ENCODE data around the gene KIRREL3.

The KIRREL3 gene

GRCh38 chr11:127000291-127000968, at the start of gene KIRREL3:
Gene KIRREL3, minus strand, starts transcription at chr11:127000770.
- no peak for DNase-seq

GRCh38 chr11:127050186-127050585, 49.6 kb upstream of the KIRREL3 start:
- DNase-seq = no peak

- DNase-seq = no peak
Measured at GRCh38 chr11:127049486-127049885, 48.9 kb upstream of the KIRREL3 start.

- no peak for DNase-seq
Measured at GRCh38 chr11:127044535-127044934, 44.0 kb upstream of the KIRREL3 start.

GRCh38 chr11:127042445-127042844, 41.9 kb upstream of the KIRREL3 start:
- DNase-seq = no peak

GRCh38 chr11:127039591-127039990, 39.0 kb upstream of the KIRREL3 start:
- no peak for DNase-seq

- DNase-seq = no peak
Measured at GRCh38 chr11:127037596-127037995, 37.0 kb upstream of the KIRREL3 start.

- DNase-seq = no peak
Measured at GRCh38 chr11:127037001-127037400, 36.4 kb upstream of the KIRREL3 start.

- no peak for DNase-seq
Measured at GRCh38 chr11:127035824-127036223, 35.3 kb upstream of the KIRREL3 start.

- no peak for DNase-seq
Measured at GRCh38 chr11:127034973-127035372, 34.4 kb upstream of the KIRREL3 start.

- DNase-seq = no peak
Measured at GRCh38 chr11:127028648-127029047, 28.1 kb upstream of the KIRREL3 start.

- DNase-seq = no peak
Measured at GRCh38 chr11:127027789-127028188, 27.2 kb upstream of the KIRREL3 start.

- no peak for DNase-seq
Measured at GRCh38 chr11:127027000-127027399, 26.4 kb upstream of the KIRREL3 start.

GRCh38 chr11:127023991-127024390, 23.4 kb upstream of the KIRREL3 start:
- no peak for DNase-seq

- DNase-seq = no peak
Measured at GRCh38 chr11:127018683-127019279, 18.2 kb upstream of the KIRREL3 start.

GRCh38 chr11:127017482-127017881, 16.9 kb upstream of the KIRREL3 start:
- no peak for DNase-seq

- no peak for DNase-seq
Measured at GRCh38 chr11:127013550-127013949, 13.0 kb upstream of the KIRREL3 start.

GRCh38 chr11:127006311-127006710, 5.7 kb upstream of the KIRREL3 start:
- DNase-seq = no peak

GRCh38 chr11:127003260-127003981, 2.9 kb upstream of the KIRREL3 start:
- DNase-seq = no peak

GRCh38 chr11:127002669-127003259, 2.2 kb upstream of the KIRREL3 start:
- no peak for DNase-seq

- DNase-seq = no peak
Measured at GRCh38 chr11:127000981-127001380, 411 bp upstream of the KIRREL3 start.

GRCh38 chr11:126999366-126999765, 1.2 kb downstream of the KIRREL3 start:
- DNase-seq = no peak

- no peak for DNase-seq
Measured at GRCh38 chr11:126997641-126998040, 2.9 kb downstream of the KIRREL3 start.

- DNase-seq = no peak
Measured at GRCh38 chr11:126997196-126997595, 3.4 kb downstream of the KIRREL3 start.
